Tibial artery (tissue), 4 donors: Measurements from ENCODE around the gene ZRANB1.

Experiments used
- DNase-seq, 2 donors: peaks; one replicate each; pipeline ENCODE4 v3.0.0-alpha.2; 2019
- H3K27ac ChIP-seq, 2 donors: fragments of 200-600 bp; sonication (generic) in 1 of 2; 1 replicate in 1 of 2; 2 replicates in 1 of 2; pipeline ENCODE4 v1.5.1; 2018 to 2019; ENCODE audit warnings: mild to moderate bottlenecking in 1 of 2
- H3K27me3 ChIP-seq, 2 donors: fragments of 200-600 bp; sonication (generic) in 1 of 2; one replicate each; pipeline versions ENCODE4 v1.5.1 to v1.6.0; 2016 to 2019
- H3K36me3 ChIP-seq, 3 donors: fragments of 200-600 bp; sonication (generic) in 2 of 3; one replicate each; pipeline ENCODE4 v1.5.1; 2016 to 2019; ENCODE audit warnings: mild to moderate bottlenecking in 2 of 3
- H3K4me1 ChIP-seq, 4 donors: fragments of 200-600 bp; sonication (generic) in 2 of 4; 1 replicate in 3 of 4; 2 replicates in 1 of 4; pipeline ENCODE4 v1.5.1; 2016 to 2019
- H3K4me3 ChIP-seq, 2 donors: fragments of 200-600 bp; sonication (generic) in 1 of 2; 1 replicate in 1 of 2; 2 replicates in 1 of 2; pipeline ENCODE4 v1.5.1; 2018 to 2019; ENCODE audit warnings: mild to moderate bottlenecking in 2 of 2
- H3K9me3 ChIP-seq, 3 donors: fragments of 200-600 bp; sonication (generic) in 1 of 3; one replicate each; pipeline ENCODE4 v1.5.1; 2016 to 2019
- CTCF ChIP-seq, 2 experiments: fragments of 200-600 bp in 1 of 2; fragments of 450-650 bp in 1 of 2; IDR thresholded peaks; one replicate each; pipeline ENCODE4 v1.5.1; 2017 to 2019; ENCODE audit warnings: antibody characterized with exemption in 2 of 2, mild to moderate bottlenecking in 1 of 2, moderate library complexity in 1 of 2
- intact Hi-C: fragments of 100-400 bp; cut with DNase I; formaldehyde crosslinking; loops from one replicate; pipeline ENCODE4 v1.15.0; 2023; ENCODE audit warnings: low total_unique reads

Gene ZRANB1

GRCh38 chr10:124916585-124917427 lies 25.1 kb upstream of the ZRANB1 start:
- peak; percentile 97 to 98 for DNase-seq
- Histone ChIP-seq H3K27ac (peak overlapping the region; percentile 96 to 97), H3K9me3 (no peaks in the 10 kb centered on the region), H3K4me1 (peaks cover 0 to 51% (median 21%) of the 10 kb centered on the region in 4 donors), H3K27me3 (no peaks in the 10 kb centered on the region), H3K4me3 (peak overlapping the region; percentile 82 to 95), H3K36me3 (no peaks in the 10 kb centered on the region)
- no peak for TF ChIP-seq CTCF (IDR thresholded peaks at IDR 0.05)
- intact Hi-C loops, result loop anchor here (10.0 kb wide), 2 partner anchors 148 to 248 kb away; partner anchors contain the start of gene CTBP2

- peak; percentile 49 to 73 for DNase-seq
- intact Hi-C loops, result loop anchor here (10.0 kb wide), 2 partner anchors 147 to 247 kb away; partner anchors contain the start of gene CTBP2
Observed at GRCh38 chr10:124917428-124918190, 24.3 kb upstream of the ZRANB1 start.

GRCh38 chr10:124918191-124918830 lies 23.6 kb upstream of the ZRANB1 start:
- Histone ChIP-seq H3K4me3 (peak overlapping the region; percentile 82 to 95), H3K9me3 (no peaks in the 10 kb centered on the region), H3K27me3 (no peaks in the 10 kb centered on the region), H3K36me3 (peaks cover 0 to 7% (median 5%) of the 10 kb centered on the region in 3 donors), H3K27ac (peak overlapping the region; percentile 96 to 97), H3K4me1 (peaks cover 0 to 55% (median 21%) of the 10 kb centered on the region in 4 donors)
- no peak for DNase-seq
- TF ChIP-seq CTCF (IDR thresholded peaks at IDR 0.05), result no peak
- intact Hi-C loops, result loop anchor here (10.0 kb wide), 2 partner anchors 146 to 246 kb away; partner anchors contain the start of gene CTBP2

More at GRCh38 chr10:124917428-124918190, 24.3 kb upstream of the ZRANB1 start:
- Histone ChIP-seq H3K36me3 (peaks cover 0 to under 1% (median 0%) of the 10 kb centered on the region in 3 donors), H3K4me3 (peak overlapping the region; percentile 82 to 95), H3K4me1 (peaks cover 0 to 50% (median 18%) of the 10 kb centered on the region in 4 donors), H3K9me3 (no peaks in the 10 kb centered on the region), H3K27me3 (no peaks in the 10 kb centered on the region), H3K27ac (peak overlapping the region; percentile 96 to 97)
- no peak for TF ChIP-seq CTCF (IDR thresholded peaks at IDR 0.05)

- no peaks in the 10 kb centered on the region for H3K9me3 ChIP-seq
- intact Hi-C loops, result loop anchor here (10.0 kb wide), 2 partner anchors 146 to 246 kb away; partner anchors contain the start of gene CTBP2
- peak overlapping the region; percentile 82 to 95 for H3K4me3 ChIP-seq
- H3K4me1 ChIP-seq, result peaks cover 0 to 58% (median 21%) of the 10 kb centered on the region in 4 donors
- TF ChIP-seq CTCF (IDR thresholded peaks at IDR 0.05), result no peak
- peak overlapping the region; percentile 96 to 97 for H3K27ac ChIP-seq
- DNase-seq, result no peak
- H3K36me3 ChIP-seq, result peaks cover 0 to 8% (median 7%) of the 10 kb centered on the region in 3 donors
- no peaks in the 10 kb centered on the region for H3K27me3 ChIP-seq
Observed at GRCh38 chr10:124918906-124919305, 23.0 kb upstream of the ZRANB1 start.

- H3K27ac ChIP-seq, result no peak overlapping the region
- H3K27me3 ChIP-seq, result no peaks in the 10 kb centered on the region
- TF ChIP-seq CTCF (IDR thresholded peaks at IDR 0.05), result no peak
- no peak for DNase-seq
- peaks cover 0 to 8% (median 7%) of the 10 kb centered on the region in 3 donors for H3K36me3 ChIP-seq
- intact Hi-C loops, result loop anchor here (5.0 kb wide), 1 partner anchor 36 kb away; no protein-coding TSS in a partner anchor
- no peaks in the 10 kb centered on the region for H3K9me3 ChIP-seq
- H3K4me1 ChIP-seq, result peaks cover 0 to 70% (median 22%) of the 10 kb centered on the region in 4 donors
- no peak overlapping the region for H3K4me3 ChIP-seq
Observed at GRCh38 chr10:124921261-124921660, 20.7 kb upstream of the ZRANB1 start.
